Endothelial cell of umbilical vein (primary cell): Measurements from ENCODE around the gene PLXNA1. TPM values are rescaled to one million over a fixed set of nuclear protein-coding genes. Genes with fewer than 3 reads are reported as not detected.

Source experiments
- BruUV-seq: library from RNA; stranded (reverse); fragments of 400-500 nt; replicated peaks from 2 replicates; lab custom pipeline; 2021; lab: Mats Ljungman, UMichigan
- CTCF ChIA-PET: fragments of 300-600, 350-600 bp; sonication (Branson Sonifier 250); formaldehyde crosslinking; loops from one replicate; lab custom pipeline; 2021; ENCODE audit warnings: antibody characterized with exemption, inconsistent platforms; lab: Charles Lee
- POLR2A ChIA-PET: fragments of 300-600, 350-600 bp; sonication (Branson Sonifier 250); formaldehyde crosslinking; loops from one replicate; lab custom pipeline; 2021; ENCODE audit warnings: antibody characterized with exemption, inconsistent platforms; lab: Charles Lee
- DNase-seq: peaks from one replicate; pipeline ENCODE4 v3.0.0-alpha.2; 2011; ENCODE audit warnings: low read depth, low spot score
- FAIRE-seq: peaks from 2 replicates; lab custom pipeline; 2011; peaks lifted over from hg19 to GRCh38; lab: Jason Lieb, UNC
- H2AFZ ChIP-seq: 2 replicates; pipeline ENCODE4 v1.6.0; 2012; ENCODE audit warnings: low read depth, low read length, control low read depth, inconsistent platforms
- H3K27ac ChIP-seq: 2 replicates; pipeline ENCODE4 v1.5.1; 2011; ENCODE audit warnings: low read depth, mild to moderate bottlenecking, control low read depth, low read length, moderate library complexity; ENCODE audit not compliant: insufficient read depth
- H3K27me3 ChIP-seq, 2 experiments: 2 replicates each; pipeline versions ENCODE4 v1.6.0 to v1.6.1; 2011; ENCODE audit warnings: low read length in 2 of 2, mixed read lengths in 1 of 2; ENCODE audit not compliant: control insufficient read depth in 2 of 2, insufficient read depth in 2 of 2
- H3K36me3 ChIP-seq, 2 experiments: 2 replicates in 1 of 2; 3 replicates in 1 of 2; pipeline ENCODE4 v1.5.1; 2011; ENCODE audit warnings: low read length in 2 of 2, mild to moderate bottlenecking in 1 of 2, moderate library complexity in 1 of 2; ENCODE audit not compliant: control insufficient read depth in 2 of 2, insufficient read depth in 2 of 2; ENCODE audit errors: extremely low read depth in 1 of 2
- H3K4me1 ChIP-seq: 3 replicates; pipeline ENCODE4 v1.5.1; 2011; ENCODE audit warnings: mild to moderate bottlenecking, low read length; ENCODE audit not compliant: control insufficient read depth, insufficient read depth; ENCODE audit errors: extremely low read depth
- H3K4me2 ChIP-seq: 2 replicates; pipeline ENCODE4 v1.6.1; 2011; ENCODE audit warnings: low read length, control low read depth, mixed read lengths; ENCODE audit not compliant: insufficient read depth
- H3K4me3 ChIP-seq, 3 experiments: fragments of 200-600 bp in 1 of 3; sonication (generic), shearing (Covaris generic) in 1 of 3; replicated peaks in 1 of 3; 2 replicates each; pipeline ENCODE4 v1.5.1; 2011 to 2016; ENCODE audit warnings: control low read depth in 3 of 3, low read length in 3 of 3, mild to moderate bottlenecking in 2 of 3, inconsistent platforms in 1 of 3, low read depth in 1 of 3, moderate library complexity in 1 of 3; ENCODE audit not compliant: insufficient read depth in 1 of 3
- H3K79me2 ChIP-seq: 2 replicates; pipeline ENCODE4 v1.6.0; 2012; ENCODE audit warnings: low read length, inconsistent platforms; ENCODE audit not compliant: control insufficient read depth, insufficient read depth
- H3K9ac ChIP-seq: replicated peaks from 2 replicates; pipeline ENCODE3; 2011; ENCODE audit warnings: low read length, control low read depth; ENCODE audit not compliant: insufficient read depth; ENCODE audit errors: extremely low read depth
- H3K9me1 ChIP-seq: replicated peaks from 3 replicates; pipeline ENCODE4 v1.6.0; 2011; ENCODE audit warnings: mild to moderate bottlenecking, low read length; ENCODE audit not compliant: control insufficient read depth, insufficient read depth; ENCODE audit errors: extremely low read depth
- H3K9me3 ChIP-seq: replicated peaks from 2 replicates; pipeline ENCODE4 v1.5.1; 2012; ENCODE audit warnings: low read length, inconsistent platforms; ENCODE audit not compliant: control insufficient read depth, insufficient read depth
- H4K20me1 ChIP-seq: replicated peaks from 2 replicates; pipeline ENCODE3; 2011; ENCODE audit warnings: mild to moderate bottlenecking, low read length; ENCODE audit not compliant: control insufficient read depth, insufficient read depth; ENCODE audit errors: extremely low read depth
- EZH2 ChIP-seq: IDR thresholded peaks from 2 replicates; pipeline ENCODE4 v1.6.1; 2012; ENCODE audit warnings: borderline replicate concordance, low read depth, mild to moderate bottlenecking, moderate library complexity, low read length, inconsistent platforms; ENCODE audit not compliant: severe bottlenecking
- FOS ChIP-seq: IDR thresholded peaks from 2 replicates; pipeline ENCODE4 v1.6.1; 2011; ENCODE audit warnings: mild to moderate bottlenecking, low read length, moderate library complexity, borderline replicate concordance; ENCODE audit not compliant: insufficient read depth
- GATA2 ChIP-seq: IDR thresholded peaks from 2 replicates; pipeline ENCODE4 v1.7.0; 2011; ENCODE audit warnings: low read depth, mild to moderate bottlenecking, moderate library complexity, mixed read lengths, low read length; ENCODE audit not compliant: insufficient read length, insufficient read depth
- JUN ChIP-seq: IDR thresholded peaks from 2 replicates; pipeline ENCODE4 v1.6.1; 2011; ENCODE audit warnings: borderline replicate concordance, low read depth; ENCODE audit not compliant: insufficient read length, insufficient read depth
- MYC ChIP-seq: IDR thresholded peaks from one replicate; pipeline ENCODE4 v1.6.1; 2011; ENCODE audit warnings: mild to moderate bottlenecking, low read depth, low read length
- POLR2A ChIP-seq: IDR thresholded peaks from 2 replicates; pipeline ENCODE4 v1.6.1; 2012; ENCODE audit warnings: low read depth, mild to moderate bottlenecking, control low read depth, low read length
- POLR2AphosphoS5 ChIP-seq: IDR thresholded peaks from 2 replicates; pipeline ENCODE4 v1.6.1; 2012; ENCODE audit warnings: low read depth, mild to moderate bottlenecking, control low read depth, low read length, moderate library complexity; ENCODE audit not compliant: insufficient read depth
- dilution Hi-C: fragments of 300-500 bp; cut with MboI; formaldehyde crosslinking; loops from one replicate; pipeline ENCODE4 v1.15.0; 2019; ENCODE audit warnings: low sequenced_read_pairs; ENCODE audit not compliant: extremely low pct_ligation_motif_present
- intact Hi-C: fragments of 100-400 bp; cut with micrococcal nuclease; formaldehyde crosslinking; loops from one replicate; pipeline ENCODE4 v1.10.0; 2022
- polyA plus RNA-seq, 4 experiments: library from polyadenylated mRNA; depleted of rRNA in 3 of 4; stranded (reverse) in 3 of 4; unstranded in 1 of 4; fragments of >200 nt; gene quantifications; 2 replicates each; pipeline versions ENCODE4 v1.2.1 to v1.2.3, GENCODE V29; 2011 to 2012; ENCODE audit warnings: missing spikeins in 1 of 4
- total RNA-seq: library from RNA; stranded (reverse); gene quantifications from 2 replicates; pipeline ENCODE4 v1.2.3, GENCODE V29; 2021
- TF ChIP-seq, protein P1 (sequence below), 2 donors: IDR thresholded peaks; 1 replicate in 1 of 2; 2 replicates in 1 of 2; pipeline ENCODE4 v1.5.1; 2011; ENCODE audit warnings: low read length in 2 of 2, mild to moderate bottlenecking in 2 of 2, moderate library complexity in 2 of 2, control low read depth in 1 of 2, inconsistent platforms in 1 of 2, low read depth in 1 of 2; ENCODE audit not compliant: insufficient read depth in 1 of 2; ENCODE audit errors: extremely low read depth in 1 of 2
- TF ChIP-seq, protein P2 (sequence below): IDR thresholded peaks from 2 replicates; pipeline ENCODE4 v1.6.1; 2011; ENCODE audit not compliant: insufficient read depth, insufficient read length

Gene PLXNA1
- total and polyA plus RNA-seq, 2 donors (not counting 3 experiments of a cell fraction or from before 2014, with no cell fraction given): 14.1 to 18.4 TPM

DNA sequence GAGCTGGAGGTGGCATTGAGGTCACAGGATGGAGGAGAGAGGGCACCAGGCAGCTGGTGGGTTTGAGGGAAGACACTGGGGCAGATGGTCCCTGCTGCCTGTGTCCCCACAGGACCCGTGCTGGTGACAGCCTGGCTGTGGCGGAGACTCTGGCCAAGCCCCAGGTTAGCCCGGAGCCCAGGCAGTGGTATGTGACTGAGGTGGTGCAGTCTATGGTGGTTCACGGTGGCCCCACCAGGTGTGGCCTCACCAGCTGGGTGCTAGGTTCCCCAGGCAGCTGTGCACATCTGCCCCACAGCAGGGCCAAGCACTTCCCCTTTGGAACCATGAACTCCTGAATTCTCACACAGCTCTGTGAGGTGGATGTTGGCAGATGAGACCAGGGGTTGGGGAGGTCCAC lies 15.4 kb downstream of the PLXNA1 start:
- intact Hi-C loops: no loop called here
- dilution Hi-C loops: no loop called here
- Histone ChIP-seq H3K36me3 (no peaks in the 10 kb centered on the region), H3K9me3 (no peaks in the 10 kb centered on the region), H3K27ac (no peak overlapping the region), H3K9ac (no peak overlapping the region), H3K4me3 (no peak overlapping the region), H3K27me3 (no peaks in the 10 kb centered on the region), H3K4me2 (no peak overlapping the region), H4K20me1 (no peaks in the 10 kb centered on the region), H3K79me2 (no peaks in the 10 kb centered on the region), H2AFZ (no peak overlapping the region), H3K4me1 (peaks cover 11% of the 10 kb centered on the region), H3K9me1 (no peaks in the 10 kb centered on the region)
- ChIA-PET POLR2A (no interaction called here), CTCF (no interaction called here)
- DNase-seq (no peak), FAIRE-seq (no peak)
- TF ChIP-seq, protein P1, sequence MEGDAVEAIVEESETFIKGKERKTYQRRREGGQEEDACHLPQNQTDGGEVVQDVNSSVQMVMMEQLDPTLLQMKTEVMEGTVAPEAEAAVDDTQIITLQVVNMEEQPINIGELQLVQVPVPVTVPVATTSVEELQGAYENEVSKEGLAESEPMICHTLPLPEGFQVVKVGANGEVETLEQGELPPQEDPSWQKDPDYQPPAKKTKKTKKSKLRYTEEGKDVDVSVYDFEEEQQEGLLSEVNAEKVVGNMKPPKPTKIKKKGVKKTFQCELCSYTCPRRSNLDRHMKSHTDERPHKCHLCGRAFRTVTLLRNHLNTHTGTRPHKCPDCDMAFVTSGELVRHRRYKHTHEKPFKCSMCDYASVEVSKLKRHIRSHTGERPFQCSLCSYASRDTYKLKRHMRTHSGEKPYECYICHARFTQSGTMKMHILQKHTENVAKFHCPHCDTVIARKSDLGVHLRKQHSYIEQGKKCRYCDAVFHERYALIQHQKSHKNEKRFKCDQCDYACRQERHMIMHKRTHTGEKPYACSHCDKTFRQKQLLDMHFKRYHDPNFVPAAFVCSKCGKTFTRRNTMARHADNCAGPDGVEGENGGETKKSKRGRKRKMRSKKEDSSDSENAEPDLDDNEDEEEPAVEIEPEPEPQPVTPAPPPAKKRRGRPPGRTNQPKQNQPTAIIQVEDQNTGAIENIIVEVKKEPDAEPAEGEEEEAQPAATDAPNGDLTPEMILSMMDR (IDR thresholded peaks at IDR 0.05; ENCODE audit: extremely low read depth in 1 of 2, insufficient read depth in 1 of 2, low read depth in 1 of 2, low read length in 2 of 2): no peak
- TF ChIP-seq MYC (no peak), GATA2 (no peak), FOS (no peak), POLR2AphosphoS5 (no peak), JUN (no peak), EZH2 (no peak), POLR2A (no peak)
- TF ChIP-seq, protein P2, sequence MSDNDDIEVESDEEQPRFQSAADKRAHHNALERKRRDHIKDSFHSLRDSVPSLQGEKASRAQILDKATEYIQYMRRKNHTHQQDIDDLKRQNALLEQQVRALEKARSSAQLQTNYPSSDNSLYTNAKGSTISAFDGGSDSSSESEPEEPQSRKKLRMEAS: no peak
- BruUV-seq: no TSS peak
